Inflammatory macrophage treated with lipopolysaccharide for 4 hours (primary cell): ENCODE results near the gene AJM1.
"Not testable (repeated sequence)": the region's sequence is repeated elsewhere in the genome, so short reads cannot be mapped to it uniquely, and the experiment has no call there.

Experiments
- DNase-seq: peaks from one replicate; pipeline ENCODE4 v3.0.0-alpha.2; 2020

Gene AJM1

DNA sequence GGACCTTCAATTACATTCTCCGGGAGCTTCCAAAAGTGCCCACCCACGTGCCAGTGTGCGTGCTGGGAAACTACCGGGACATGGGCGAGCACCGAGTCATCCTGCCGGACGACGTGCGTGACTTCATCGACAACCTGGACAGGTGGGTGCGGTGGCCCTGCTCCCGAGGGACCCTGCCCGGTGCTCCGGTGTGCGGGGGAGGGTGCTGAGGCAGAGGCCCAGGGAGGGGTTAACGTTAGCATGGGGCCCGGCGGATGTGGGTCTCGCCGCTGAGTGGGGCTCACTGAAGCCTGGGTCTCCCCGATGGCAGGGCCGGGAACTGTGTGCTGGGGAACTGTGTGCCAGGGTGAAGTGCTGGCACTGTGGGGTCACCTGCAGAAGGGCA, 10.6 kb upstream of the AJM1 start:
- no peak for DNase-seq

DNA sequence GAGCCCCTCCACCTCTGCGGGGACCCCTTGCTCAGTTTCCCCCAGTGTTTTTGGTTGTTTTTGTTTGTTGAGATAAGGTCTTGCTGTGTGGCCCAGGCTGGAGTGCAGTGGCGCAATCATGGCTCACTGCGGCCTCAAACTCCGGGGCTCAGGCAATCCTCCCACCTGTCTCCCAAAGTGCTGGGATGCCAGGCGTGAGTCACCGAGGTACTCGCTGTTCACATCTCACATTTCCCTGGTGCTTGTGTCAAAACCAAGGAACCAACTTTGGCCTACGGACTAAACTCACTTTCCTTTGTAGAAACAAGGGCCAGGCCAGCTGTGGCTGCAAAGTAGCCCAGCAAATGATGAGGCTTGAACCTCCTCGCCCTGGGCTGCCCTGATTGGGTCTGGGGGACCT, 9.7 kb upstream of the AJM1 start:
- no peak for DNase-seq

DNA sequence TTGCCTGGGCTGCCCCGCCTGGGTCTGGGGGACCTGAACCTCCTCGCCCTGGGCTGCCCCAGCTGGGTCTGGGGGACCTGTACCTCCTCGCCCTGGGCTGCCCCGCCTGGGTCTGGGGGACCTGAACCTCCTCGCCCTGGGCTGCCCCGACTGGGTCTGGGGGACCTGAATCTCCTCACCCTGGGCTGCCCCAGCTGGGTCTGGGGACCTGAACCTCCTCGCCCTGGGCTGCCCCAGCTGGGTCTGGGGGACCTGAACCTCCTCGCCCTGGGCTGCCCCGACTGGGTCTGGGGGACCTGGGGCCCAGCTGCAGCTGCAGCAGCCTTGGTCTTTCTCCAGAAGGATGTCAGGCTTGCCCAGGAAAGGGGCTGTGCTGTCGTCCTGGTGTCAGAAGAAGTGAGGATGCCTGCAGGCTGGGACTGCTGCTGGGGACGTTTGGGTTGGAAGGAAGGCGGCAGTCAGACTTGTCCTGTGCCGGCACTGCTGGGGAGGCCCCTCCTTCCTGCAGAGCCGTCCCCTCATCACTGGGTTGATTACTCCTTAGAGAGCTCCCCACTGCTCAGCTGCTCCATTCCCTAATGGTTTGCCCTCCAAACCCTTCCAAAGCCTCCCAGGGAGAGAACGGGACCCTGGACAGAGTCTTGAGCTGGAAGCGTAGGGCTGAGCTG, 8.8 kb upstream of the AJM1 start:
- not testable (repeated sequence) for DNase-seq

DNA sequence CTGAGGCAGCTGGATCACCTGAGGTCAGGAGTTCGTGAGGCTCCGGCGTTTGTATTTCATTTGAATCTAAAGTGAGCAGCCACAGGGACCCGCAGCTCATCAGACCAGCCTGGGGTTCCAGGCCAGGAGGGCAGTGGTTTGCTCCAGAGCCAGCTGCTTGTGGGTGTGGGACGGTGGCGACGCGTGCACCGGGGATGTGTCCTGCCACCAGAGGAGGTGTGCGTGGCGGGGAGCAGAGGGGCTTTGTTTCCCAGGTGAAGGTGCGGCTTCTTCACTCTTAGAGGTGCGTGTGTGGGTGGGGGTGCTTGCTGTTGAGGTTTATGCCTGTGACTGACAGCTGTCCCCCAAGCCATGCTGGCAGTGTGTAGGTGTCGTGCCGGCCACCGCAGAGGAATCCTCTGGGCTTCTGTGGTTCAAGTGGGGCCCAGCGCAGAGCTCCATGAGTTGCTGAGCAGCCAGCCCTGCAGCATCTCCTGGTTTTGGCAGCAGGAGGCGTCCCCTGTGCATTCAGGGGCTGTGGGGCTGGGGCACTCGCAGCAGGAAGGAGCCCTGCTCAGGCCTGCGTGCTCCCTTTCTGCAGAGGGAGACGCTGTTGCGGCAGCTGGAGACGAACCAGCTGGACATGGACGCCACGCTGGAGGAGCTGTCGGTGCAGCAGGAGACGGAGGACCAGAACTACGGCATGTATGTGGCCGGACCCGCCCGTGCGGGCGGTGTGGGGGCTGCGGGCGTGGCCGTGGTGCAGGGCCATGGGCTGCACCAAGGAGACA, 6.9 kb upstream of the AJM1 start:
- DNase-seq, result no peak

DNA sequence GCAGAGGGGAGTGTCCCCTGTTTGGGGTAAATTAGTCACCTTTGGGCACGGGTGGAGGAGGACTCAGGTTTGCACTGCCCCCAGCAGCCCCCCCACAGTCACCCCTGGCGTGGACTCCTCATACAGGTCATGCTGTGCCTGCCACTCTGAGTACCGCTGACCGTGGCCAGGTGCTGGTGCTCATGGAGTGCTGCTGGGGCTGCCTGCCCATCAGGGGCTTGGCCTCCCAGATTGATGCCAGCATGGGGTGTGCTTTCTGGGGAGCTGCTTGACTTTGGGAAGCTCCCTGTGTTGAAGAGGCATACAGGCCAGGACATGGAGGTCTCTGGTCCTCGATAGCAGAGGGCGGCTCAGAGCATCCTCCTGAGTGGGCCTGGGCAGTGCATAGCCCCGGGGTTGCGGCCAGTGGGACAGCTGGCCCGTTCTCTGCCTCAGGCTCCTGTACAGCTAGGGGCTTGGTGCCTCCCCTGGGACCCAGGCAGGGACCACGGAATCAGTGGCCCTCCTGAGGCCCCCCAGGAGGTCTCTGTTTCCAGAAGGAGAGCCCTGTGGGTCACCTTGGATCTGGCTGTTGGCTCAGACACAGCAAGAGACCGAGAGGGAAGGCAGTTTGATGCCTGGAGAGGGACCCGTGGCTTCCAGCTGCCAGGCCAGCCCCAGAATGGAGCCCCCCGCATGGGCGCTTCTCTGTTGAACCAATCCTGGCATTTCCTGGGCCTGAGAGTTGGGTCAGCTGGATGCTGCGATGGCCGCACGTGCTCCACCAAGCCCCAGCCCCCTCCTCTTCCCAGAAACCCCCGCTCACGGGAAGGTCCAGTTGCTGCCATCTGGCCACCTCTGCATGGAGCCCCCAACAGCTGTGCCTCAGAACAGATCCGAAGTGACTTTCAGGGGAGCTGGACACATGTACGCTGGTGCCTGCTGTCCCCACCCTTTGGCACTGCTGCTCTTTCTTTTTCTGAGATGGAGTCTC, 6.1 kb upstream of the AJM1 start:
- DNase-seq, result no peak

DNA sequence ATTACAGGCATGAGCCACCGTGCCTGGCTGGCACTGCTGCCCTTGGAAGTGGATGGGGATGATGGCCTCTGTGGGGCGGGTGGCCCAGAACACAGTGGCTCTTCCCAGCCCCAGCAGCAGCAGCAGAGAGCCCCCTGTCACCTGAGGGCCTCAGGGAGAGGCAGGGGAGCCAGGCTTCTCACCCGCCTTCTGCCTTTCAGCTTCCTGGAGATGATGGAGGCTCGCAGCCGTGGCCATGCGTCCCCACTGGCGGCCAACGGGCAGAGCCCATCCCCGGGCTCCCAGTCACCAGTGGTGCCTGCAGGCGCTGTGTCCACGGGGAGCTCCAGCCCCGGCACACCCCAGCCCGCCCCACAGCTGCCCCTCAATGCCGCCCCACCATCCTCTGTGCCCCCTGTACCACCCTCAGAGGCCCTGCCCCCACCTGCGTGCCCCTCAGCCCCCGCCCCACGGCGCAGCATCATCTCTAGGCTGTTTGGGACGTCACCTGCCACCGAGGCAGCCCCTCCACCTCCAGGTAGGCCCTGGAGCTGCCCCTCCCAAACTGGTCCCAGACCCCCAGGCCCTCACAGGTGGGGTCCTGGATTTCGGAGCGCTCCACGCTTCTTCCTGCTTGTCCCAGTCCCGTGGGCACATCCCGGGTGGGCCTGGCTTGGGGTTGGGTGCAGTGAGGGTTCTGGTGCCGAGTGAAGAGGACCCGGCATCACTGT, 5.0 kb upstream of the AJM1 start:
- DNase-seq, result no peak

DNA sequence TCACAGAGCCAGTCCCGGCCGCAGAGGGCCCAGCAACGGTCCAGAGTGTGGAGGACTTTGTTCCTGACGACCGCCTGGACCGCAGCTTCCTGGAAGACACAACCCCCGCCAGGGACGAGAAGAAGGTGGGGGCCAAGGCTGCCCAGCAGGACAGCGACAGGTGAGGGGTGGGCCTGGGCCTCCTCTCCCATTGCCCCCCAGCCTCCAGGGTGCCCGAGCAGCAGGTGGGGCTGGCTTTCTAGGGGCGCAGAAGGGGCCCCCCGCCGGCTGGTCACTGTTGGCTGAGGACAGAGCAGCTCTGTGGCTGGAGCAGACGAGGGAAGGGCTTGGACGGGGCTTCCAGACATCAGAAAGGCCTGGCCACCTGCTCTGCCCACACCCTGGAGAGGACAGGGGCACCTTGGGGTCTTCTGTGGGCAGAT, 4.4 kb upstream of the AJM1 start:
- DNase-seq, result not testable (repeated sequence)

DNA sequence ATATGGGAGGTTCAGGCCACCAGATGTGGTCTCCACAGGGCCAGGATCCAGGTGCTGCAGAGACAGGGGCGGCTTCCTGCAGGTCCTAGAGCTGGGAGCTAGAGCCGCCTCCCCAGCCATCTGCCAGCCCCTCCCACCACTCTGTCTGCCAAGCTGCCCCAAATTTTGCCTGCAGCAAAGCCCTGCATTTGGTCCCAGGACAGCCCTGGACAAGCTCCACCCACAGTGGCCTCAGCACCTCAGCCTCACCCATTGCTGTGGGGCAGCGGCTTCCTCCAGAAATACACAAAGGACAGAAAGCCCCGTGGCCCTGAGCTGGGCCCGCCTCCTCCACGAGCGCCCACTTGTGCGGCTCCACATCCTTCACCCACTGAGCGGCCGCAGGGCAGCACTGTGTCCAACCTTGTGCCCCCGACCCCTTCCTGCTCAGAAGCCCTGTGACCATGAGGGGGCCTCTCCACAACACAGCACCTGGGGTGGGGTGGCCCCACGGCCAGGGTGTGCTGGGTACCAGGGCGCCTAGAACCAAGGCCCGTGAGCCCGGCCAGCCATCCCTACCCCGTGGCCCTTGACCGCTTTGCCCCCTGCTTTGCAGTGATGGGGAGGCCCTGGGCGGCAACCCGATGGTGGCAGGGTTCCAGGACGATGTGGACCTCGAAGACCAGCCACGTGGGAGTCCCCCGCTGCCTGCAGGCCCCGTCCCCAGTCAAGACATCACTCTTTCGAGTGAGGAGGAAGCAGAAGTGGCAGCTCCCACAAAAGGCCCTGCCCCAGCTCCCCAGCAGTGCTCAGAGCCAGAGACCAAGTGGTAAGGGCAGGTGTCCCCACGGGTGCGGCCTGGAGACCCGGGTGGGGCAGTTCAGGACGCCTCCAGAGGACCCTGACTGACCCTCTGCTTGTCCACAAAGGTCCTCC, 3.7 kb upstream of the AJM1 start:
- DNase-seq, result no peak

DNA sequence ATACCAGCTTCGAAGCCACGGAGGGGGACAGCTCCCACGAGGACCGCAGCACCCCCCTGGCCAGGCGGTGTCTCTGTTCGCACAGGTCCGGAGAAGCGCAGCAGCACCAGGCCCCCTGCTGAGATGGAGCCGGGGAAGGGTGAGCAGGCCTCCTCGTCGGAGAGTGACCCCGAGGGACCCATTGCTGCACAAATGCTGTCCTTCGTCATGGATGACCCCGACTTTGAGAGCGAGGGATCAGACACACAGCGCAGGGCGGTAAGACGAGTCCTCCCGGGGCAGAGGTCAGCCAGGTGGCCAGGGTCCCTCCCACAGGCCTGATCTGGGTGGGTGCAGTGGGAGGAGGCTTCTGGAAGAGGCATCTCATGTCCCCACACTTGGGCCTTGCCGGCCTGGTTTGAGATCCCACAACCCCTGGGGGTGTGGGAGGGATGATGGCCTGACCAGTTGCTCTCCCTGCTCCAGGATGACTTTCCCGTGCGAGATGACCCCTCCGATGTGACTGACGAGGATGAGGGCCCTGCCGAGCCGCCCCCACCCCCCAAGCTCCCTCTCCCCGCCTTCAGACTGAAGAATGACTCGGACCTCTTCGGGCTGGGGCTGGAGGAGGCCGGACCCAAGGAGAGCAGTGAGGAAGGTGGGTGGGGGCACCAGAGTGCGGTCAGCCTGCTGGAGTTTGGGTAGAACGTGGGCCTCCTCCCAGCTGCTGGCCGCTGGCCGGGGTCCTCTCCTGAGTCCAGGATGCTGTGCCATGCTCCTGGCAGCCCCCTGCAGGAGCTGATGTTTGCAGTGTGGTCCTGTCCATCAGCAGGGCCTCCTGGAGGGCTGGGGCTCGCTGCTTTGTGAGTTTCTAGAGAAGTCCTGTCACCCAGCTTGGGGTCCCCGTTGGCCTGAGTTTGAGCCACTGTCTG, 2.8 kb upstream of the AJM1 start:
- no peak for DNase-seq

DNA sequence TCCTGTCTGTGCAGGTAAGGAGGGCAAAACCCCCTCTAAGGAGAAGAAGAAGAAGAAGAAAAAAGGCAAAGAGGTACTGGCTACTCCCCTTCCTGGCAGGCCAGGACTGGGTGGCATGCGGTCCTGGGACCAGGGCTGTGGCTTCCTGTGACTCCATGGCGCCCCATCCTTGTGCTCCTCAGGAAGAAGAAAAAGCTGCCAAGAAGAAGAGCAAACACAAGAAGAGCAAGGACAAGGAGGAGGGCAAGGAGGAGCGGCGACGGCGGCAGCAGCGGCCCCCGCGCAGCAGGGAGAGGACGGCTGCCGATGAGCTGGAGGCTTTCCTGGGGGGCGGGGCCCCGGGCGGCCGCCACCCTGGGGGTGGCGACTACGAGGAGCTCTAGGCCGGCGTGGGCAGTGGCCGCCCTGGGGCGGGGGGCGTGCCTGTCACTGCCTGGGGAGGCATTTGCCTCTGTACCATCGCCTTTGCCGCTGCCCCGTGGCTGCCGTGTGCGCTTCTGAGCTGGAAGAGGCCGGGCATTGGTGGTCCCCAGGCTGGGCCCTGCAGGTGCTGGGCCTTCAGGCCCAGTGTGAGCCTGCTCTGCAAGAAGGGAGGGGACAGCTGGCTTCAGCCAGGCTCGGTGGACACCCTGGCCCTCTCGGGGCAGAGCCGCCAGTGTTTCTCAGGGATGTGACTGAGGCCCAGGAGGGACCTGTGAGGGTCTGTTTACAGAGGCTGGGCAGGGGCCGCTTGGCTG, 2.0 kb upstream of the AJM1 start:
- DNase-seq, result no peak

DNA sequence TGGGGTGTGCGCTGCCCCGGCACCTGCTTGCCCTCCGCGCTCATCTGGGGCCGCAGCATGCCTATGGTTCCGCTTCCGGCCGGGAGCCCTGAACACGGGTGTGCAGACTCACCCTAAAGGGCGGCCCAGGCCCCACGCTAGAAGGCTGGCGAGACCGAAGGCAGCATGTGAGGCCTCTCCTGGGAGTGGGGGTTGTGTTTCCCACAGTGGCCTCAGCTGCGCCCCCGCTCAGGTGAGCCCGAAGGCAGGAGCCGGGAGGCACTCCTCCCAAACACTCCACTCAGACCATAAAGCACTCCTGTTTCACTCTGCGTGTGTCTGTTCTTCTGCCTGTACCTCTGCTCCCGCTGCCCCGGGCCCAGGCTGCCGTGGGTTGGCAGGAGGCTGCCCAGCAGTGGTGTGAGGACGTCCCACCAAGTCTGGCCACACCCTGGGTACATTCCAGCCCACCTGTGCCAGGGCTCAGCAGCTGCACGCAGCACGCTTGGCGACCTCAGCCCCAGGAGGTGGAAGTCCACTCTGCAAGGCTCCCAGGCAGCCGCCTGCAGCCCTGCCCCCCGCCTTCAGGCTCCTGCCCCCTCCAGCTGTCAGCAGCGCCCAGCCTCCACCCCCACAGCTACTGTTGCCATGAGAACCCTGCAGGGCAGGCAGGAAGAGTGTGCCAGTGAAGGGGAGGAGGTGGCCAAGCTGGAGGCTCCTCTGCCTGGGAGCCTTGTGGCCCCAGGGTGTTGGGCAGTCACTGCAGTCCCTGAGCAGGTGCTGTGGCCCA, 1.2 kb upstream of the AJM1 start:
- DNase-seq, result no peak

DNA sequence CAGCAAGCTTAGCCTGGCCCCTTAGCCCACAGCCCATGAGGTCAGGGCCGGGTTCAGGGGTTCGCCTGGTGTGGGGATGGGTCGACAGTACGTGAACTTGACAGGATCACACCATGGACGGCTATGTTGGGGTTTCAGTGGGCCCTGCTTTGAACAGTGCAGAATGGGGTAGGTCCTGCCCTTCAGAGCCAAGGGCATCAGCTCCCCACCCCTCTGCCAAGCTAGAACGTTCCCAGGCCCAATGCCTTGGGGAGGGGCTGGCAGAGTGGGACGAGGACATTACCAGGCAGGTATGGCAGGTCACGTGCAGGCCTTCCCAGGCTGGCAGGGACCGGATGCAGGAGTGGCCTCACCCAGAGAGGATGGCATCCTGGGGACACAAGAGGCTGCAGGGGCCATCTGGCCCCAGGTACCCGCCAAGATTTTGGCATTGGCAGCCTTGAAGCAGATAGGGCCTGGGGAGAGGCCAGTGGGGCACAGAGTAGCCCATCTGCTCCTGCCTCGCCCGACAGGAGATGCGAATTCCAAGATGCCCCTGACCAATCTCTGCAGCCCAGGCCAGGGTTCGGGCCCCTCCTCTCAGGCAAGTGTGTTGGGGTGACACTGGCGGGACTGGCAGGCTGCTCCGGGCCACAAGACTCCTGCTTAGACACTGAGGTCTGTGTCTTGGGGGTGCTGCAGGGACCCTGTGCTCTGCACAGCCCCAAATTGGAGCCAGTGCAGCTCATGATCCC, 465 bp upstream of the AJM1 start:
- DNase-seq, result not testable (repeated sequence)

DNA sequence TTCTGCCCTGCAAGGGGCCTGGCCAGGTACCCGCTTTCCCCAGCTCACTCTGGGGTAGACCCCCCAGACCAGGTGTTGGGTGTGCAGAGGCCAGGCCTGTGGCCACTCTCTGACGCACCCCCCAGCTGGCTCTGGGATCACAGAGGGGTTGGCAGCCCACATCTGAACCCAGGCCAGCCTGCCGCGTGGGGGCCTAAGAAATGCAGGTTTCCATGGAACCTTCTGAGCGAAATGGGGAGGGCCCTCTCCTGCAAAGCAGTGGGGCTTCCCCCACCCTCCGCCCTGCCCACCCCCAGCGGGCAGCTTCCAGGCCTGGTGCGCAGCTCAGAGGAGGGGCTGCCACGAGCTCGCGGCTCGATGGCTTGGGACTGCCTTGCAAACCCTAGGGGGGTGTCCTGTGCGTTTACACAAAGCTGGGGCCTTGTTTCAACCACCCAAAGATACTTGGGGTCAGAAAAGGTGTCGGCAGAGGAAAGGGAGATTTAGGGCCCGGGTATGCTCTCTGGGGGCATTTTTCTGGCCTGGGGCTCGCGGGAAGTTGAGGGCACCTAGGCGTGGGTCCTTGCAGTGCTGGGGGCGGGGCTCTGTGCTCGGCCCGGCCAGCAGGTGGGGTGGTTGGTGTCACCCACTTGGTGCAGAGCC, 1.0 kb downstream of the AJM1 start:
- DNase-seq, result not testable (repeated sequence)

DNA sequence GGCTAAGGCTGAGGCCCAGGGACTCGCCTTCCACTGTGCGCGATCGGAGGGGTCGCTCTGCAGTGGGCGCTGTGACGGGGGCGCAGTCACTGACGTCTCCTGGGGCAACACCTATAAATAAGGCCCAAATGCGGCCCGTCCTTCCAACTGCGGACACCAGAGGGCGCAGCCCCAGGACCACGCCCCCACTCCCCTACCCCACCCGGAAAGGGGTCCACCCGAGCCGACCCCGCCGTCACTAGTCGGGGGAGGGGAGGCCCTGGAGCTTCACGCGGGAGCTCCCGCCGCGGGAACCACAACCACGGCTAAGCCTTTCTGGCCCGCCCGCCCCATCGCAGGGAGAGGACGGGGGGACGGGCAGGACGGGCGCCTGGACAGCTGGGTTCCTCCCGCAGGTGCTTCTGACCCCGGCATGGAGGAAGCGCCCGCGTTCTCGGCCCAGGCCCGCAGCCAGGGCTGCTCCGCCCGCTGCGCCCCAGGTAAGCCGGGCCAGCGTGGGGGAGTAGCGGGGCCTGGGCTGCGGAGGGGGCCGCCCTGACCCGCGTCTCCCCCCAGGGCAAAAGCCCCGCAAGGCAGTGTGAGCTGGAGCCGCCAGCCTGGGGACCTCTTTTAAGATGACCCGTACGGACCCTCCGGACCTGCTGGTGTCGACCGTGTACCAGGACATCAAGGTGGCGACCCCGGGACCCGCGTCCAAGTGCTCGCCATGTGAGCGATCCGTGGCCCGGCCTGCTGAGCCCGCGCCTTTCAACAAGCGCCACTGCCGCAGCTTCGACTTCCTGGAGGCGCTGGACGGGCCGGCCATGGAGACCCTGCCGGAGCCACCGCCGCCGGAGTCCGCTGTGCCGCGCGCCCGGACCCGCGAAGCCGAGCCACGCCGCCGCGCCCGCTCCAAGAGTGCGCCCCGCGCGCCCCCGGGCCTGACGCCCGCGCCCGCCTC, 1.8 kb downstream of the AJM1 start:
- DNase-seq, result peak; percentile 18

DNA sequence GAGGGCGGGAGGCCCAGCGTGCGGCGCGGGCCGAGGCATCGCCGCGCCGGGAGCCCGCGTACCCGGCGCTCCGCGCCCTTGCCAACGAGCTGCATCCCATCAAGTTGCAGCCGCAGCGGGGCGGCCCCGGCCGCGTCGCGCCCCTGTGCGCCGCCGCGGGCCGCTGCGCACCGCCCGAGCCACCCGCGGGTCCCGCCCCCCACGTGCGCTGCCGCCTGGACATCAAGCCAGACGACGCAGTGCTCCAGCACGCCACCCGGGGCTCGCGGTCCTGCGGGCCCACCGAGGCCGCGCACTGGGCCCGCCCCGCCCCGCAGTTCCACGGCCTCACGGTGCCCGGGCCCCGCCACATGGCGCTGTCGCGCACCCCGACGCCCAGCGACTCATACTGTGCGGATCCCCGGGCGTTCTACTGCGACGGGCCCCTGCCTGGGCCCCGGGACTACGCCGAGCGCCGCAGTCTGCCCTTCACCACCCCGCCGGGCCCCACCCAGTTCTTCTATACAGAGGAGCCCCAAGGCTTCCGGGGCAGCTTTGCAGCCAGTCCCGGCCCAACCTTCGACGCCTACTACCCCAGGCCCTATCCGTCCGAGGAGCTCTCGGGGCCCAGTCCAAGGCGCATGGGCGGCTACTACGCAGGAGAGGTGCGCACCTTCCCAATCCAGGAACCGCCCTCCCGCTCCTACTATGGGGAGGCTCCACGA, 2.6 kb downstream of the AJM1 start:
- no peak for DNase-seq
